Body of pancreas (tissue), 4 donors: ENCODE measurements around the gene ADAMTSL2.

Experiments
- CTCF ChIP-seq, 7 experiments: fragments of 450-650 bp in 4 of 7; fragments of 200-600 bp in 3 of 7; sonication (generic) in 3 of 7; IDR thresholded peaks; one replicate each; pipeline ENCODE4 v1.5.1; 2016 to 2019; ENCODE audit warnings: antibody characterized with exemption in 7 of 7
- POLR2A ChIP-seq, 3 donors: fragments of 450-650 bp; IDR thresholded peaks; one replicate each; pipeline ENCODE4 v1.6.1; 2016; ENCODE audit warnings: antibody characterized with exemption in 3 of 3, mild to moderate bottlenecking in 2 of 3

- TF ChIP-seq CTCF (IDR thresholded peaks at IDR 0.05) = no peak
- TF ChIP-seq POLR2A (IDR thresholded peaks at IDR 0.05) = no peak
Observed at GRCh38 chr9:133513214-133514100, 21.0 kb upstream of the ADAMTSL2 start.
